Measurements from ENCODE around the gene MEF2C.
"Not testable (repeated sequence)": the region's sequence is repeated elsewhere in the genome, so short reads cannot be mapped to it uniquely, and the experiment has no call there.

Gene MEF2C

GRCh38 chr5:88883059-88883835, at the start of gene MEF2C:
MEF2C (minus strand) TSS chr5:88883184; CDS start chr5:88823788, 59,396 bp downstream.
- DNase-seq, result peak; percentile 91

GRCh38 chr5:88932541-88932940, 49.6 kb upstream of the MEF2C start:
- no peak for DNase-seq

GRCh38 chr5:88930335-88930734, 47.4 kb upstream of the MEF2C start:
- DNase-seq, result no peak

- no peak for DNase-seq
Observed at GRCh38 chr5:88929385-88929784, 46.4 kb upstream of the MEF2C start.

- no peak for DNase-seq
Observed at GRCh38 chr5:88926774-88927173, 43.8 kb upstream of the MEF2C start.

- DNase-seq, result peak; percentile 50
Observed at GRCh38 chr5:88925692-88926490, 42.9 kb upstream of the MEF2C start.

GRCh38 chr5:88924330-88924657, 41.3 kb upstream of the MEF2C start:
- no peak for DNase-seq

GRCh38 chr5:88923623-88924329, 40.8 kb upstream of the MEF2C start:
- no peak for DNase-seq

GRCh38 chr5:88912743-88913142, 29.8 kb upstream of the MEF2C start:
- DNase-seq, result not testable (repeated sequence)

- not testable (repeated sequence) for DNase-seq
Observed at GRCh38 chr5:88911059-88911572, 28.1 kb upstream of the MEF2C start.

GRCh38 chr5:88904478-88904877, 21.5 kb upstream of the MEF2C start:
- DNase-seq, result not testable (repeated sequence)

GRCh38 chr5:88903966-88904365, 21.0 kb upstream of the MEF2C start:
- DNase-seq, result not testable (repeated sequence)

- DNase-seq, result not testable (repeated sequence)
Observed at GRCh38 chr5:88901077-88901476, 18.1 kb upstream of the MEF2C start.

- no peak for DNase-seq
Observed at GRCh38 chr5:88899096-88899737, 16.2 kb upstream of the MEF2C start.

- DNase-seq, result no peak
Observed at GRCh38 chr5:88897748-88898147, 14.8 kb upstream of the MEF2C start.

GRCh38 chr5:88895681-88896501, 12.9 kb upstream of the MEF2C start:
- no peak for DNase-seq

- no peak for DNase-seq
Observed at GRCh38 chr5:88892669-88893068, 9.7 kb upstream of the MEF2C start.

GRCh38 chr5:88890070-88890781, 7.2 kb upstream of the MEF2C start:
- no peak for DNase-seq

- peak; percentile 53 for DNase-seq
Observed at GRCh38 chr5:88889189-88890069, 6.4 kb upstream of the MEF2C start.

- no peak for DNase-seq
Observed at GRCh38 chr5:88888848-88889188, 5.8 kb upstream of the MEF2C start.
